Activated naive CD8-positive, alpha-beta T cell treated with anti-CD3 and anti-CD28 coated beads, Interleukin-2, amount 50 U/mL, for 24 hours (primary cell): ENCODE data around the gene PRSS27.
A peak's percentile ranks its signal among the peaks of the same experiment; 100 is the strongest.
"Not testable (repeated sequence)": the region's sequence is repeated elsewhere in the genome, so short reads cannot be mapped to it uniquely, and the experiment has no call there.

Source experiments
- ATAC-seq: fragments of 150-1000 bp; cut with Tn5 transposase; one replicate; pipeline ENCODE4 v1.10.0; 2021
- DNase-seq: peaks from one replicate; pipeline ENCODE4 v3.0.0; 2021
- H3K27ac Mint-ChIP-seq: one replicate; pipeline ENCODE4 v1.8.0; 2021; ENCODE audit warnings: mild to moderate bottlenecking, mixed read lengths
- H3K27me3 Mint-ChIP-seq: one replicate; pipeline ENCODE4 v1.8.0; 2021; ENCODE audit warnings: mixed read lengths
- H3K36me3 Mint-ChIP-seq: one replicate; pipeline ENCODE4 v1.8.0; 2021; ENCODE audit warnings: low read depth, mixed read lengths
- H3K4me1 Mint-ChIP-seq: one replicate; pipeline ENCODE4 v1.8.0; 2021; ENCODE audit warnings: mixed read lengths
- H3K4me3 Mint-ChIP-seq: one replicate; pipeline ENCODE4 v1.8.0; 2021; ENCODE audit warnings: mild to moderate bottlenecking, moderate library complexity, mixed read lengths
- H3K9me3 Mint-ChIP-seq: one replicate; pipeline ENCODE4 v1.8.0; 2021; ENCODE audit warnings: mixed read lengths

The PRSS27 gene

DNA sequence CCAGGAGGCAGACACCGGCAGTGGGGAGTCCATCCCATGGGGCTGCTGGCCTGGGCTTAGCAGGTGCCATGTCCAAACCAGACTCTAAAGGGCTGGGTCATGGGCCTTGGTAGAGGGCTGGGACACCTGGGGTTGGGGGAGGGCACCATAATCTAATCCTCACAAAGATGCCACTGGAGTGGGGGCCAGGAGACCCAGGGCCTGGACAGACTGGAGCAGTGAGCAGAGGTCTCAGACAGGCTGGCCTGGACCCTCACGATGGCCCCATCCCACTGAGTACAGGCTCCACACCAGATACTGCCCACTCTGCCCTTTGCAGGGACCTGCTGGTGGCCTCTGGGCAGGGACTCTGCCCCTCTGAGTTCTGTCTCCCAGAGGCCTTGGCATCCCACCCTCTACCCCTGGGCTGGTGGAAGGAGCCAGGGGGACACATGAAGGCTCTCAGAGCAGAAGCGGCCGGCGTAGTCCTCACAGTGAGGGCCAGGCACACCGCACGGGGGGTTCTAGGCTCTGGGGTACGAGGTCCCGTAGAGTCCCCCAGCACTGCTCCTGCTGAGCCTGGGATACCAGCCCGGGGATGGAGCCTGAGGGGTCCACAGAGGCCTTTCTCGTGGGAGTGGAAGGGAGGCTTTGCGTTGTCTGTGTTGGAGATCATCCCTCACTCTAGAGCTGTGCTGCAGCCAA lies 22.4 kb upstream of the PRSS27 start:
- H3K9me3 Mint-ChIP-seq: no peaks in the 10 kb centered on the region
- no peak for DNase-seq
- H3K4me3 Mint-ChIP-seq: no peak overlapping the region
- no peaks in the 10 kb centered on the region for H3K36me3 Mint-ChIP-seq
- no peaks in the 10 kb centered on the region for H3K4me1 Mint-ChIP-seq
- no peak overlapping the region for H3K27ac Mint-ChIP-seq
- no peaks in the 10 kb centered on the region for H3K27me3 Mint-ChIP-seq
- ATAC-seq: no peak

DNA sequence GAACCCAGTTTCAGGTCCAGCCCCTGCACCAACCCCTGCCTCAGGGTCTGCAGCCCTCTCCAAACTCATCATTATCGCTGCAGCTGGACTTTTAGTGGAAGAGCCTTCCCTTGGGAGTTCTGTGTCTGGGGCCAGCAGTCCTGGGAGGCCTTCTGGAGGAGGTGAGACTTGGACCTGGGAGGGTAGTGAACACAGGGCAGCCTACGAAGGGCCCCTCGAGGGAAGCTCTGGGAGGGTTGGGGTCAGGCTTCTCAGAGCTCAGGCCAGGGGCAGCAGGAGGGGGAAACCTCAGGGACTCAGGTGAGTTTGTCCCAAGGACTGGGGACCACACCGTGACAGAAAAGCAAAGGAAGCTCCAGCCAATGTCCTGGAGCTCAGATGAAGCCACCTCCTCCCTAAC lies 21.1 kb upstream of the PRSS27 start:
- no peaks in the 10 kb centered on the region for H3K4me1 Mint-ChIP-seq
- DNase-seq (no peak), ATAC-seq (no peak)
- no peaks in the 10 kb centered on the region for H3K27me3 Mint-ChIP-seq
- H3K36me3 Mint-ChIP-seq: no peaks in the 10 kb centered on the region
- H3K27ac Mint-ChIP-seq: no peak overlapping the region
- H3K9me3 Mint-ChIP-seq: no peaks in the 10 kb centered on the region
- H3K4me3 Mint-ChIP-seq: no peak overlapping the region

DNA sequence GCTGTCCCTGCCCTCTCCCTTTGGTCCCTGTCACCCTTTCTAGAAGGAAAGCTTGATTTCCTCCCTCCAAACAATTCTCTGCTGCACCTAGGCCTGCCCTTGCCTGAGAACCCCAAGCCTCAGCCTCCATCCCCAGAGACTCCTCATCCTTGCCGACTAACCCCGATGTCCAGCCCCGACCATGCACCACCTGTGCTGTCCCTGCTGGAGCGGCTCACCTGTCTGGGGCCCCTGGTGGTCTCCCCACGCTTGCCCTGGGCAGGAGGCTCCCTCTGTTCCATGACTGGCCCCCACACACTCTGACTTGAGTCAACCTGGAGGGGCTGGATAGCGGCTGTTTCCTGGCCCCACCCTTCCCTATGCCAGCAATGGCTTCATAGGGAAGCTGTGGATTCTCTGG lies 20.5 kb upstream of the PRSS27 start:
- H3K4me1 Mint-ChIP-seq: no peaks in the 10 kb centered on the region
- no peaks in the 10 kb centered on the region for H3K9me3 Mint-ChIP-seq
- no peaks in the 10 kb centered on the region for H3K27me3 Mint-ChIP-seq
- no peaks in the 10 kb centered on the region for H3K36me3 Mint-ChIP-seq
- DNase-seq (no peak), ATAC-seq (no peak)
- no peak overlapping the region for H3K4me3 Mint-ChIP-seq
- no peak overlapping the region for H3K27ac Mint-ChIP-seq

DNA sequence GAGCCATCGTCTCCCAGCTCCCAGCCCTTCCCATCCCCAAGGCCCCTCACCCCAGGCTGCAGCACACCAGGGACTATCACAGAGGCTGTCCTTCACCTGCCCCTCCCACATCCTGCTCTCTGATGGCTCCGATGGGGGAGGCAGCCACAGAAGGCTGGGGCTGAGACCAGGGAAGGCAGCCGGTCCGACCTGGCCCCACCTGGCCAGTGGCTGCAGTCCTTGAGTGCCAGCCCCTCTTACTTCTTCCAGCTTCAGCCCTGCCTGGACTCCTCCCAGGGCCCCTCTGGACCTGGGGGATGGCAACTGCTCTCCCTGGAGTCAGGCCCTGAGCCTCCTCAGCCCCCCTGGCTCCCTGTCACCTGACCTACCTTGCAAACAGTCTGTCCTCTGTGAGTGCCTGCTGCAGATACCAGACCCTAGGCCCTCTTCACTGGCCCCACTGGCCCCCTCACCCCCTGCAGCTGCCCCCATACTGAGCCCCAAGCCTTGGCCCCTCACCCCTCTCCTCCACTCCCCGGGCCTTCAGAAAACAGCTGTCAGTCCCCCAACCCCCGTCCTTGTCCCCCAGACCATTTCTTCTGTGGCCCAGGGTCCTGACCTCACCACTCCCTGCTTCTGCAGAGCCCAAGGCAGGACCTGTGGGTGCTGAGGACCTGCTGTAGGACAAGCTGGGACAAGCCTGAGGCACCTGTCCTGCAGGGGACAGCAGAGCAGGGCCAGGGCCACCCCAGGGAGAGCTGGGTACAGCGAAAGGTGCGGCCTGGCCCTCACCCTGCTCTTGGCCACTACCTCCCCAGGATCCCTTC lies 19.8 kb upstream of the PRSS27 start:
- no peaks in the 10 kb centered on the region for H3K4me1 Mint-ChIP-seq

DNA sequence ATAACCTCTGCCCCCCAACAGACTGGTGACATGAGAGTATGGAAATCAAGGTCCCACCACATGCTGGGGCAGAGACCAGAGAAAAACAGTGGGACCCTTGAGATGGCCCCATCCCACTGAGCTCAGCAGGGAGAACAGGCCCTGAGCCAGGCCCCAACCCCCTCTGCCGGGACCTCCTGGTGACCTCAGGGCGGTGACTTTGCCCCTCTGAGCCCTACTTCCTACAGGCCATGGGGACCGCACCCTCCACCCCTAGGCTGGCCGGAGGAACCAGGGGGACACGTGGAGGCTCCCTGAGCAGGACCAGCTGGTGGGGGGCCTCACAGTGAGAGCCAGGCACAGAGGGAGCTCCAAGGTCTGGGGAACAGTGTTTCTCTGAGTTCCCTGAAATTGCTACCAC lies 18.6 kb upstream of the PRSS27 start:
- peaks cover 4% of the 10 kb centered on the region for H3K27me3 Mint-ChIP-seq
- H3K9me3 Mint-ChIP-seq: no peaks in the 10 kb centered on the region
- no peak for DNase-seq
- no peak overlapping the region for H3K27ac Mint-ChIP-seq
- no peaks in the 10 kb centered on the region for H3K4me1 Mint-ChIP-seq
- no peak for ATAC-seq
- H3K36me3 Mint-ChIP-seq: no peaks in the 10 kb centered on the region
- H3K4me3 Mint-ChIP-seq: no peak overlapping the region

More for the DNA sequence above, 19.8 kb upstream of the PRSS27 start:
- no peak for DNase-seq
- Mint-ChIP-seq H3K27me3 (peaks cover 3% of the 10 kb centered on the region), H3K9me3 (no peaks in the 10 kb centered on the region), H3K36me3 (no peaks in the 10 kb centered on the region), H3K27ac (no peak overlapping the region), H3K4me3 (no peak overlapping the region)
- ATAC-seq: no peak

DNA sequence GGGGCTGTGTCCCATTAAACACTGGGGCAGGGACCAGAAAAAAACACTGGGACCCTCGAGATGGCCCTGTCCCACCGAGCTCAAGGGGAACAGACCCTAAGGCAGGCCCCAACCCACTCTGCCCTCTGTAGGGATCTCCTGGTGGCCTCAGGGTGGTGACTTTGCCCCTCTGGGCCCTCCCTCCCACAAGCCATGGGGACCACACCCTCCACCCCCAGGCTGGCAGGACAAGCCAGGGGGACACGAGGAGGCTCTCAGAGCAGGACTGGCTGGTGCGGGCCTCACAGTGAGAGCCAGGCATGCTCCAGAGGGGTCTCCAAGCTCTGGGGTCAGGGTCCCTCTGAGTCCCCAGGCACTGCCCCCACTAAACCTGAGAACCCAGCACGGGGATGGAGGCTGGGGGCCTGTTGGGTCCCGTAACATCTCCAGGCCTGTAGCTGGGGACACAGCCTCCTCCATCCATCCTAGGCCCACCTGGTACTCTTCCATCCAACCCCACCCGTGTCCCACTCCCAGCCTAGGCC lies 17.9 kb upstream of the PRSS27 start:
- DNase-seq (no peak), ATAC-seq (no peak)
- Mint-ChIP-seq H3K27me3 (peaks cover 4% of the 10 kb centered on the region), H3K36me3 (no peaks in the 10 kb centered on the region), H3K27ac (no peak overlapping the region), H3K4me3 (no peak overlapping the region), H3K9me3 (no peaks in the 10 kb centered on the region), H3K4me1 (no peaks in the 10 kb centered on the region)

DNA sequence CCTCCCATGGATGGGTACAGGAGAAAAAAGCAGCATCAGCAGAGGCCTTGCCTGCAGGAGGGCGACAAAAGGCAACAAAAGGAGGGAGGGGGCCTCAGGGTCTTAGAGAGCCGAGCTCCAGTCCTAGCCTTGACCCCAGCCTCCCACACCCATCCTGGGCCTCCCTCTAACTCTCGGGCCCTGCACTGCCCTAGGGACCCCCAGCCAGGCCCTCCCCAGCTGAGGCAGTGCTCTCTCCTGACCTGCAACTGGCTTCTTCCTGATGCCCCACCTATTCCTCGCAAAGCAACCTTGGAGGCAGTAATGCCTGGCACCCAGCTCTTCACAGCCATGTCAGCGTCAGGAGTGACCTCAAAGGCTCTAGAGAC lies 17.2 kb upstream of the PRSS27 start:
- Mint-ChIP-seq H3K27me3 (peaks cover 4% of the 10 kb centered on the region), H3K4me1 (no peaks in the 10 kb centered on the region), H3K27ac (no peak overlapping the region), H3K4me3 (no peak overlapping the region), H3K36me3 (no peaks in the 10 kb centered on the region), H3K9me3 (no peaks in the 10 kb centered on the region)
- no peak for ATAC-seq
- DNase-seq: no peak

DNA sequence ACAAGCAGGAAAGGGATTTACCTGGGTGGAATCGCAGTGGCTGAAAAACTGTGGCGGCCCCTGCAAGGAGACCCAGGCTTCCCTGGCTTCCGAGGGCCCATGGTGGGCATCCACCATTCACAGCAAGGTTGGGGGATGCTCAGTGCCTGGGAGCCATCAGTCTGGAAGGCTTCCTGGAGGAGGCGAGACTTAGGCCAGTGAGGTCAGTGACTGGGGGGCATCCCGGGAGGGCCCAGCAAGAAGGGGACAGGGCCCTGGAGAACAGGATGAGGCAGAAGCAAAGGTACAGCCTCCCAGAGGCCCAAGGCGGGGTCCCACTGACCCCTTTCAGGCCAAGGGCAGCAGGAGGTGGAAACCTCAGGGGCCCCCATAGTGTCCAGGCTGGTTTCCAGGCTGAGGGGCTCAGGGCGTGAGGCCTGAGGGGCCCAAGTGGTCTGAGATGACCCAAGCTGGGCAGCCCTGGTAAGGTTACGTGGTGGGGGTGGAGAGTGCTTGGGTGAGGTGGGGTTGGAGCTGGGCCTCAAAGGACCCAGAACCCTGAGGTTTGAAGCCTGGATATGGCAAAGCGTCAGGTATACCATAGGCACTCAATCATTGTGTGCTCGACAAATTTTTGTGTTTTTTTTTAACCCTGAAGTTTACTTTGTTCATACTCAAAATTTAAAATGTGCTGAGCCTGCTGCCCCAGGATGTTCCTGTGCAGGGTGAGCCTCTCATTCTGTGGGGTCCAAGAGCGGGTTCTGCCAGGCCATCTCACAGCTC lies 16.6 kb upstream of the PRSS27 start:
- Mint-ChIP-seq H3K36me3 (no peaks in the 10 kb centered on the region), H3K4me1 (no peaks in the 10 kb centered on the region), H3K27ac (no peak overlapping the region), H3K9me3 (no peaks in the 10 kb centered on the region), H3K4me3 (no peak overlapping the region), H3K27me3 (peaks cover 4% of the 10 kb centered on the region)
- ATAC-seq (no peak), DNase-seq (no peak)

DNA sequence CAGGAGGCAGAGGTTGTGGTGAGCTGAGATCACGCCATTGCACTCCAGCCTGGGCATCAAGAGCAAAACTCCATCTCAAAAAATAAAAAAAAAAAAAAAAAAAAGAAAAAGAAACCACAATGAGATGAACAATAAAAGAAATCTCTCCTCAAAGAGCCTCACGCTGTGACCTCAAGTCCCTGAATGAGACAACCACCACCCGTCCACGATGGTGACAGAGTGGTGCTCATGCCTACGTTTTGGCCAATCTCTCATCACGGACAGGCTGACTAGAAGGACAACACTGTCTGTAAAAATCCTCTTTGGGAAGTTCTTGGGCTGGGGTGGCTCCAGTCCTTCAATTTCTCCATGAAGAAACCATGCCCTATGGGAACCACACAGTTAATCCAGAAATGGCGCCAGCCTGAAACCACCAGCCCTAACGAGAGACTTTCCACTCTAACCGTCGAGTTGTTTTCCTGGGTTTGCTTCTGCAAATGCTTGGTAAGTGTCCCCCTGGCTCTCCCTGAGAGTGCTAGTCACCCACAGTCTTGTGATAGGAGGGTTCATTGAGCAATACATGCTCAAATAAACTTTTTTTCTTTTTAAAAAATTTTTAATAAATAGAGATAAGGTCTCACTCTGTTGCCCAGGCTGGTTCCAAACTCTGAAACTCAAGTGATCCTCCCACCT lies 15.0 kb upstream of the PRSS27 start:
- Mint-ChIP-seq H3K4me3 (no peak overlapping the region), H3K36me3 (no peaks in the 10 kb centered on the region), H3K27me3 (peaks cover 4% of the 10 kb centered on the region), H3K27ac (no peak overlapping the region), H3K9me3 (no peaks in the 10 kb centered on the region), H3K4me1 (no peaks in the 10 kb centered on the region)
- DNase-seq: no peak
- ATAC-seq: no peak

DNA sequence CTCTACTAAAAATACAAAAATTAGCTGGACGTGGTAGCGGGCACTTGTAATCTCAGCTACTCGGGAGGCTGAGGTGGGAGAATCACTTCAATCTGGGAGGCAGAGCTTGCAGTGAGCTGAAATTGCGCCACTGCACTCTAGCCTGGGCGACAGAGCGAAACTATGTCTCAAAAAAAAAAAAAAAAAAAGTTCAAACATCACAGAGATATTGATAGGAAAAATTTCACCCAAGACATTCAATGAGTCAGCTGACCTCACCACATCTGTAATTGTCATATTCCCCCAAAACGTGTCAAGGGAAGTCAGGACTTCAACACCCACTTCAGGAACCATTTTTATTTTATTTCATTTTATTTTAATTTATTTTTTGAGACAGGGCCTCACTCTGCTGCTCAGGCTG lies 8.0 kb upstream of the PRSS27 start:
- Mint-ChIP-seq H3K4me3 (no peak overlapping the region), H3K9me3 (no peaks in the 10 kb centered on the region), H3K36me3 (no peaks in the 10 kb centered on the region), H3K27ac (peak overlapping the region; percentile 70), H3K27me3 (peaks cover 6% of the 10 kb centered on the region), H3K4me1 (peaks cover 8% of the 10 kb centered on the region)
- DNase-seq (no peak), ATAC-seq (peak; percentile 73)

DNA sequence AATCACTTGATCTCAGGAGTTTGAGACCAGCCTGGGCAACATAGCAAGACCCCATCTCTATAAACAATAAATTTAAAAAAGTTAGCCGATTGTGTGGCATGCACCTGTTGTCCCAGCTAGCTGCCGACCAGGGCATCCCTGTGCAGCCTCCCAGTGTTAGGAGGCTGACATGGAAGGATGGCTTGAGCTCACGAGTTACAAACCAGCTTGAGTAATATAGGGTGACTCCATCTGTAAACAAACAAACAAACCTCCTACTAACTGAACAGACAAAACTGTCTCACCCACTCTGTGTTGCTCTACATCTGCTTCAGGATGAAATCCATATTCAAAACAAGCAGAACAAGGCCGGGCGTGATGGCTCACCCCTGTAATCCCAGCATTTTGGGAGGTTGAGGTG lies 6.9 kb upstream of the PRSS27 start:
- no peak for ATAC-seq
- no peak for DNase-seq
- no peaks in the 10 kb centered on the region for H3K9me3 Mint-ChIP-seq
- no peak overlapping the region for H3K4me3 Mint-ChIP-seq
- no peaks in the 10 kb centered on the region for H3K36me3 Mint-ChIP-seq
- H3K27ac Mint-ChIP-seq: no peak overlapping the region
- H3K27me3 Mint-ChIP-seq: peaks cover 6% of the 10 kb centered on the region
- peaks cover 8% of the 10 kb centered on the region for H3K4me1 Mint-ChIP-seq

DNA sequence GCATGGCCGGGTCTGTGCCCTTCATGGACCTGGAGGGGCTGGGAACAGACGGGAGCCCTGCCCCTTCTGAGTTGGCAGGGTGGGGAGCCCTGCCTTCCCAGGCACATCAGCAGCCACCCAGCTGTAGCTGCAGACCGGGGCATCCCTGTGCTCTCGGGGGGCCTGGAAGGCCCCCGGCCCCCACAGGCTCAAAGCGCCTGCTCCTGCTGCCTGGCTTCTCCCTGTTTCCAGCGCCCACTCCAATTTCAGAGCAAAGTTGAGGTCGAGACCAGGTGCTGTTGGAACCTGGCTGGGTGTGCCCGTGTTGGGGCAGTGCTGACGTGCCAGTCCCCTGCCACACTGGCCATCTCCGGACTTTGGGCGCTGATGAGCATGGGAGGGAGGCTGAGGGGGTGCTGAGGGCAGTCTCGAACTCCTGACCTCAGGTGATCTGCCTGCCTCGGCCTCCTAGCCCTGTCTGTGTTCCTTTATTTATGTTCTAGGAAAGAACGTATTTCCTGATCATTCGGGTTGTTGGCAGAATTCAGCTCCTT lies 4.9 kb upstream of the PRSS27 start:
- ATAC-seq (no peak), DNase-seq (no peak)
- no peaks in the 10 kb centered on the region for H3K9me3 Mint-ChIP-seq
- H3K4me1 Mint-ChIP-seq: peaks cover 11% of the 10 kb centered on the region
- no peak overlapping the region for H3K4me3 Mint-ChIP-seq
- no peak overlapping the region for H3K27ac Mint-ChIP-seq
- H3K36me3 Mint-ChIP-seq: no peaks in the 10 kb centered on the region
- peaks cover 6% of the 10 kb centered on the region for H3K27me3 Mint-ChIP-seq

DNA sequence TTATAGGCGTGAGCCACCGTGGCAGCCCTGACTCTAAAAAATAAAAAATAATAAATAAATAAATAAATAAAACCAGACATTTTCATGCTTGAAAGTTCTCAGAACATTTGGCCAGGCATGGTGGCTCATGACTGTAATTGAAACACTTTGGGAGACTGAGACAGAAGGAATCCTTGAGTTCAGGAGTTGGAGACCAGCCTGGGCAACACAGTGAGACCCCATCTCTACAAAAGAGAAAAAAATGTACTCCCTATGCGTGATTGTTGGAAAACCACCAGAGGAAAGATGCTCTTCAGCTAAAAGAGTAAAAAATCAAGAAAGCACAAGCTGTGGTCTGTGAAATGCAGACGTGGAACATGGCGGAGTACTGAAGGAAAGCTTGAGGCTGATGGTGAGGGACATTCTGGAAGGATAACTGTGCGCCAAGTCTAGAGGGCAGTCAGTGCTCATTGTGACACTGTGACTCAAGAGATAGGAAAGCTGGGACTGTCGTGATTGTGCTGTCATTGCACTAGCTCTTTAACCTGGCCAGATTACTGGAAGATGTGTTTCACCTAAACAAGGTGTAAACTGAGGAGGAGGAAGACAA lies 4.2 kb upstream of the PRSS27 start:
- DNase-seq: no peak
- no peaks in the 10 kb centered on the region for H3K36me3 Mint-ChIP-seq
- H3K4me1 Mint-ChIP-seq: peaks cover 11% of the 10 kb centered on the region
- no peaks in the 10 kb centered on the region for H3K9me3 Mint-ChIP-seq
- no peak for ATAC-seq
- no peak overlapping the region for H3K4me3 Mint-ChIP-seq
- peaks cover 6% of the 10 kb centered on the region for H3K27me3 Mint-ChIP-seq
- no peak overlapping the region for H3K27ac Mint-ChIP-seq

DNA sequence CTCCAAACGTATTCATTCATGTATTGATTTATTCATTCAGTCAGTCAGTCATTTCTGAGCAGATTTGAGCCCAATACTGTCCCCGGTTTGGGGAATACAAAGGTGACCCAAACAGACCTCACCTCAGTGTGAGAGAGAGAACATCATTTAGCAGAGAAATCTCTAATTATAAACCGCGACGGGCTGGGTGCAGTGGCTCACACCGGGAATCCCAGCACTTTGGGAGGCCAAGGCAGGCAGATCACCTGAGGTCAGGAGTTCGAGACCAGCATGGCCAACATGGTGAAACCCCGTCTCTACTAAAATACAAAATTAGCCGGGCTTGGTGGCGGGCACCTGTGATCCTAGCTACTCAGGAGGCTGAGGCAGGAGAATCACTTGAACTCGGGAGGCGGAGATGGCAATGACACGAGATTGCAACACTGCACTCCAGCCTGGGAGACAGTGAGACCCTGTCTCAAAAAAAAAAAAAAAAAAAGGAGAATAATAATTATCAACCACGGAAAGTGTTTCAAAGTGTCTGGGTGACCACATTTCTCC lies 1.7 kb upstream of the PRSS27 start:
- not testable (repeated sequence) for H3K27ac Mint-ChIP-seq, DNase-seq, H3K9me3 Mint-ChIP-seq, H3K36me3 Mint-ChIP-seq, ATAC-seq, H3K27me3 Mint-ChIP-seq, H3K4me1 Mint-ChIP-seq
- peak overlapping the region; percentile 64 for H3K4me3 Mint-ChIP-seq
